HG03103 (cell line): ENCODE data around the gene PAF1.
"Not testable (repeated sequence)": the region's sequence is repeated elsewhere in the genome, so short reads cannot be mapped to it uniquely, and the experiment has no call there.

ENCODE experiments used
- ATAC-seq: cut with Tn5 transposase; IDR thresholded peaks from one replicate; pipeline ENCODE4 v1.9.1; 2021; ENCODE audit warnings: low read depth; ENCODE audit not compliant: unreplicated experiment

The PAF1 gene

DNA sequence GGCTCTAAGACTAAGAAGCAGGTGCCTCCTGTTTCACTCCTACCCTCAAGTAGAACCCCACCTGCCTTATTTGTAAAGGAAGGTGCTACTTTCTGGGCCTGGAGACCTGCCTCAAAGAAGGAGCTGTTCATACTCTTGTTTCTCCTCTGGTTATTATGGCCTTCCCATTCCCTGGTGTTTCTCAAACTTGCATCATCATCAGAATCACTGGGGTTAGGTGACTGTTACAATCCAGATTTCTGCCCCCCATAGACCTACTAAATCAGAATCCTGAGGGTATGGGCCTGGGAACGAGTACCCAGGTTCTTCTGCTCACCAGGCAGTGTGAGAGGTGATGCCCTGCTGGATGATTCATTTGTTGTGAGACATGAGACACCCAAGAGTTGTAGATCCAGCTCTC, 30.3 kb downstream of the PAF1 start:
- no peak for ATAC-seq

- no peak for ATAC-seq
Observed at GRCh38 chr19:39359026-39359425, 31.9 kb downstream of the PAF1 start.

DNA sequence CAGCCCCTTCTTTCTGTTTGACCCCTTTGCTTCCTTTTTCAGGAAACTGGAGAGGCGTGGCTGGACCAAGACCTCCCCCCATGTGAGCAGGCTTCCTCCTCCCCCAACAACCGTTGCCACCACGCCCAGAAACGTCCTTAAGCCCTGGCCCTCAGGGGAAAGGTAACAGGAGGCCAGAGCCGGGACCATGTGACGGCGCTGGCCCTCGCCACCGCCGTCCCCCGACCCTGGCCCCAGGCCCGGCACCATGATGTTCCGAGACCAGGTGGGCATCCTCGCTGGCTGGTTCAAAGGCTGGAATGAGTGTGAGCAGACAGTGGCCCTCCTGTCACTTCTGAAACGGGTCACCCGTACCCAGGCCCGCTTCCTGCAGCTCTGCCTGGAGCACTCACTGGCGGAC, 34.3 kb downstream of the PAF1 start:
- ATAC-seq: no peak

GRCh38 chr19:39356073-39356472, 34.8 kb downstream of the PAF1 start:
- ATAC-seq: no peak

DNA sequence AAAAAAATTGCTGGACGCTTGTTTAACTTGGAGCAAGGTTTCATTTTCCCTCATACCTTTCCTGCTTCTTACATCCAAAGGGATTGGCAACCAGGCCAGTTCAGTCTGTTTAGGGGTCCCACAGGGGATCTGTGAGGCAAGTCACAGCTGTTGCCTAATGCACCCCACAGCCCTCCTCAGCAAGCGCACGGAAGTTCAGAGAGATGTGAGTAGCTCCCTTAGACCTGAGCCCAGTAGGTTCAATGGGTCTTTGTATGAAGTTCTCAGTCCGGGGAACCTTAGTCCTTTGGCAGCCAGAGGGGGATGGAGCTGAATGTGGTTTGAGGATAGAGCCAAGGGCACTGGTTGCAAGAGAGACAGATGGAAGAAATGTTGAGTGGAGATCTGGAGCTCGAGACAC, 35.7 kb downstream of the PAF1 start:
- ATAC-seq: no peak

DNA sequence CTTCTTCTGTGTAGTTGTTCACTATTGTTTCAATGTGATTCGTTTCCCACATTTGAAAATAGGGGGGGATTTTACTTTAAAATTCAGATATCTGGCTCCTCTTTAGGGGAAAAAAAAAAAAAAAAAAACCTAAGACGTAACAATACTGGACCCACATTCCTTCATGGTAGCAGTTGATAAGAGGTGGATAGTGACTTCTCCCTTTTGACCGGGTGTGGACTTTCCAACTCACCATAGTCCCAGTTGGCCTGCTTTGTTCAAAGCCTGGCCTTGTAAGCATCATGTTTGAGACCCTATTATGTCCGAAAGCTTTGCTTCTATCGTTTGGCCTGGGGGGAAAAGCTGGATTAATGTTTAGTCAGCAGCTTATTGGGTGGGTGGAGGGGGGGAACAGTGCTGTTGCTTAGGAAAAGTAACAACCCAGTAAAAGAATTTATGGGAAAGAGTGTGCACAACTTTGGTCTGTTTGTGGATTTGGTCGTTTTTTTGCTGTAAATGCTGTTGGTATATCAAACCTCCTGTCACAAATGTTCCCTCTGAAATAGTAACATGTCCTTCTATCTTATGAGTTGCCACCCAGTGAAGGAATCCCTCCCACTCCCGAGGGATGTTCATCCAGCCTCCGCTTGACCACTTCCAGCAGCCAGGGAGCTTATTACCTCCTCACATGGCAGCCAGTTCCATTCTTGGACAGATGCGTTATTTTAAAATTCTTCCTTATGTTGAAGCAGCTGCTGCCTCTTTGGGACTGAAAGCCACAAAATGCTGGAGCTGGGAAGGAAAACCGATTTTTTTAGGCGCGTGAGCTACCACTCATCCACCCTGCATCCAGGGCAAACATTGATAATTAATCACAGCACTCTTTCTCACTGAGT, 38.3 kb downstream of the PAF1 start:
- ATAC-seq: no peak

- ATAC-seq: no peak
Observed at GRCh38 chr19:39351537-39352064, 39.3 kb downstream of the PAF1 start.

DNA sequence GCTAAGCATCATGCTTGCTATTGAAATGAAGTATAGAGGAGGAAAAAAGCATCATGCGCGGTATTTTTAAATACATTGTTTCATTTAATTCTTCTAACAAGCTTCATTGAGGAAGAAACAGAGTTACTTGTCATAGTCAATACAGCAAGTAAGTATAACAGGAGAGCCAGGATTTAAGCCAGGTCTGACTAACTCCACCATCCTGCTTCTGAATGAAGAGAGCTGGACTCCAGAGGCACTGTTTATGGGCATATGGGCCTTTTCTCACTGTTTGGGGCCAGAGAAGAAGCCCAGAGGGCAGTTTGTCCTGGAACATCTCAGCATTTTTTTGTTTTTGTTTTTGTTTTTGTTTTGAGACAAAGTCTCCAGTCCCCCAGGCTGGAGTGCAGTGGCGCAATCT, 40.8 kb downstream of the PAF1 start:
- ATAC-seq: no peak

DNA sequence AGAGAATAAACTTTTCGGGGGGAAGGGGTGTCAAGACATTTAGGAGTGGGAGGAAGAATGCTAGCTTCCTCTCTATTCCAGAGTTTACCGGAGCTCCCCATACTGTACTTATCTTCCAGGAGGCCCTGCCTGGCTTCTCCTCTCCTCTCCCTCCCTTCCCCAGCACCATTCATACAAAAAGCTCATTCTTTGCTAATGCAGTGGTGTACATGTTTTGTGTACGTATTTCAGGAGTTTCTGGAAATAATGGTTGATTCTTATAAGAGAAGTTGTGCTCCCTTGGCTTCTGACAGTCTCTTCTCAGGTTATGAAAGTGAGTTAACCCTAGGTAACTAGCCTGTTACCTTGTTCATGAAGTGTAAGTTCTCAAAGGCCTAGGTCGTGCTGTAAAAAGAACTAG, 41.6 kb downstream of the PAF1 start:
- no peak for ATAC-seq

- ATAC-seq: no peak
Observed at GRCh38 chr19:39347332-39348164, 43.4 kb downstream of the PAF1 start.

DNA sequence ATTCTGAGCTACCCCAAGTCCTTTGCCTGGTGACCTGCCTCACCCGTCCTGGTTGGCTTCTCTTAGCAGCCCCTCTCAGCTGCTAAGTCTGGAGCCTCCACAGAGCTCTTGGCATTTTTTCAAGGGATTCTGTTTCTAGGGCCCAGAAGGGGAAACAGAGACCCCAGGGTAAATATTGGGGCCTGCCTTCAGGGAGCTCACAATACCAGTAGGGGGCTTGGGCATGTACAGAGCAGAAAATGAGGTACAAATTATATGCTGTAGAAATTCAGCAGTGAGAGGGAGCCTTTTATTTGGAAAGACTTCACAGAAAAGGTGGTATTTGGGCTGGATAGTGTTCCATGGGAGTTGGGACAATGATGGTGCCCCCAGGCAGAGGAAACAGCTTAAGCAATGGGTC, 45.0 kb downstream of the PAF1 start:
- ATAC-seq: no peak

DNA sequence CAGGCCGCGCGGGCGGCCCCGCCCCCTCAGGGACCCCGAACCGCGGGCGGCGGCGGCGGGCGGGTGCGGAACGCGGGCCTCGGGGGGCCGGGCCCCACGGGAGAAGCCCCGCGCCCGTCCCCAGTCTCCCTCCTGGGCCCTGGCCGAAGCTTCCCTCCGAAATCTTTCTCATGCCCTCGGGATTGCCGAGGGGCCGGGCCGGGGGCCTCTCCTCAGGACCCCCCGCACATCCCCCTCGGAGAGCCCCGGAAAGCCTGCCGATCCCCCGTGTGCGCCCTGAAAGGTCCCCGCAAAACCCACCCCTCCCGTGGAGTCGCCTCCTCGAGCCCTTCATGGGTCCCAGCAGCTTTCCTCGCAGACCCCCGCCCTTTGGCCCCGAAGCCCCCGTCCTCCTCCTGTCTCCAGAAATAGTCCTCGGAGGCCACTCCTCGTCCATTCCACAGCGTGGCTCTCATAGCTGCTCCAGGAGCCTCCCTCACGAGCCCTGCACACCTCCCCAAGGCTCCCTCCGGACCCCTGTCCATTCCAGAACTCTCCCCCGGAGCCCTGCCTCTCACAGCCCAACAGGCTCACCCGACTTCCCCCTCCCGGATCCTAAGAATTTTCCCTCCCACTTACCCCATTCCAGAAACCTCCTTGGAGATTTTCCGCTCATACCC, 48.1 kb downstream of the PAF1 start:
- ATAC-seq: no peak

DNA sequence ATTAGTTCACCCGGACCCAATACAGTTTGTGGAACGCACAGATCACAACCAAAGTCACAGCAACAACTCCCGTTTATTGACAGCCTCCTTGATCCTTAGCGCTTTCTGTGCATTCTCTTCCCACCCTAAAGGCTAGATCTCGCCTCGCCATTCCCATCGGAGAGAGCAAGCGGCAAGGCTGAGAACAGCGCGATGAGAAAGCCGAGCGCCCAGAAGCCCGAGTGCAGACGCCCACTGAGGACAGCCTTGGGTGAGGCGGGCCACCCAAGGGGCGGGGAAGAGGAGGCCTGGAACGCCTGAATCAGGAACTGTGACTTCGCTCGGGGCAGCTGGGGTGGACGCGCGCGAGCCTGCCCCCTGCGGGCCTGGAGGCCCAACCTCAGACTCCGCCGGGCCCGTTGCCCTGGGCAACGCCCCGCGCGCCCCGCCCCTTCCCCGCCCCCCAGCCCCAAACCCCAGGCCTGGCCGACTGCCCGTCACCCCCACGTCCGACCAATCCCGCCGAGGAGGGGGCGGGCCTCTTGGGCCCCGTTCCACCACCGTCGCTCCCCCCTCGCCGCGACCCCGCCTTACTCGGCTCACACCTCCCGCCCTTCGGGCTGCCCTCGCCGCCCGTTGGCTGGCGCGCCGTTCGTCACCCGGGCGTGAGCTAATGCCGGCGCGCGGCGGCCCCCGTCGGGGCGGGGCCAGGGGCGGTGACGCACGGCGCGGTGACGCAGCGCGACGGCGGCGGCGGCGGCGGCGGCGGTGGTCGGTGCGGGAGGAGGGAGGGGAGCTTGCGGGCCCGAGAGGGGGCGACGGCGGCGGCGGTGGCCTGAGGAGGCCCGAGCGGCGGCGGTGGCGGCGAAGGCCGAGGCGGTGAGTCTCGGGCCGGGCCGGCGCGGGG, 48.9 kb downstream of the PAF1 start, which contains the start of gene SAMD4B:
Gene SAMD4B (plus strand): TSS at position 703 of the 886 bp plus-strand sequence. CDS start 14,473 bp downstream, outside the sequence.
- ATAC-seq: peak; percentile 83

DNA sequence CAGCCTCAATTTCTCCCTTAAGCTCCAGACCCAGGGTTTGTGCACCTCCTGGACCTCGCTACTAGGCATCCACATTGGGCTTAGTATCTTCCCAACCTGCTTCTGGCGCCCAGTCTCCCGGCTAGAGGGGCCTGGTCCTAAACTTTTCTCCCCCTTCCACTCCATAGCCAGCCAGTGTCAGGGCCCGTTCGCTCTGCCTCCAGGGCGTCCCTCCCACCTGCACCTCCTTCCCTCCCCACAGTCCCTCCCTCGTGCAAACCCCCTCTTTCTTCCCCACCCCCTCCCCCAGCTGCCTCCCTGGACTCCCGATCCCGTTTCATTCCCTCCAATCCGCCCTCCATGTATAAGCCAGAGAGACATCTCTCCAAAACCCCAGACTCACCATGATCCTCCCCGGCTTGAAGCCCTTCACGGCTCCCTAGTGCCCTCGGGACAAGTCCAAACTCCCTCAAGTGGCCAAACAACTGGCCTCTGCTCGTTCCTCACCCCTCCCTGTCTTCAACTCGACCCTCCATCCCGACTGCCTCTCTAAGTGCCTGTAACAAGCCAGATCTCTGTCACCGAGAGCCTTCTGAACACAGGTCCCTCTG, 49.7 kb downstream of the PAF1 start:
- no peak for ATAC-seq

- ATAC-seq: not testable (repeated sequence)
Observed at GRCh38 chr19:39340156-39340555, 50.8 kb downstream of the PAF1 start.

DNA sequence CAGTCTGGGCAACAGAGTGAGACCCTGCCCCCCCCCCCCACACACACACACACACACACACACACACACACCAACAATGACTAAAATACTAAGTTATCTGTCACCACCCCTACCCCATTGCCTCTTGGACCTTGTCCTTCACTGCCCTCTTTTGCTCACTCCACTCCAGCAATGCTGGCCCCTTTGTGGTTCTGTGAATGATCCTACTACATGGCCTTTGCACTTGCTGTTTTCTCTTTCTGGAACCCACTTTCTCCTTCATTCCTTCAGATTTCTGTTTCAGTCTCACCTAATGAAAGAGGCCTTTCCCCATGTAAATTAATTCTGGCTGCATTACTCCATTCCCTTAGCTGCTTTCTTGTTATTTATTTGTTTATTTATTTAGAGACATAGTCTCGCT, 51.2 kb downstream of the PAF1 start:
- no peak for ATAC-seq

DNA sequence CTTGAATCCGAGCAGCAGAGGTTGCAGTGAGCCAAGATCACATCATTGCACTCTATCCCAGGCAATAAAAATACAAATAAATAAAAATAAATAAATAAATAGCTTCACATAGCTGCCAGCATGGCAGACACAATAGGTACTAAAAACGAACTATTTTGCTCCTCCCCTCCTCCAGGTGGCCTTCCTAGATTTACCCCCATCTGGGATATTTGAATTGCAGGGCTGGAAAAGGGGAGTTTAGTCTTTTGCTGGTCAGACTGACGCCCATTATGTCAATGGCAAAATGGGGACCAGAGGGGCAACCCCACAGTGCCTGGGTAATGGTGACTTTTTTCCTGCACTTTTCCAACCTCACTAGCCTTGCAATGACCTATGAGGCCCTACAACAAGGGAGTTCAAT, 54.4 kb downstream of the PAF1 start:
- ATAC-seq: no peak
